Loucy (cell line): ENCODE measurements around the gene DMBT1.

Experiments
- H2AFZ ChIP-seq: fragments of 200-600 bp; sonication (generic); 2 replicates; pipeline ENCODE4 v1.6.0; 2016; ENCODE audit warnings: antibody characterized with exemption, mild to moderate bottlenecking, low read length, moderate library complexity
- H3F3A ChIP-seq: fragments of 200-600 bp; 2 replicates; pipeline ENCODE4 v1.6.0; 2016; ENCODE audit warnings: antibody characterized with exemption, low read depth, mild to moderate bottlenecking
- H3K27me3 ChIP-seq: fragments of 200-600 bp; sonication (generic); 2 replicates; pipeline ENCODE4 v1.6.1; 2014; ENCODE audit warnings: low read length, mild to moderate bottlenecking; ENCODE audit not compliant: insufficient read depth, poor library complexity, severe bottlenecking
- H3K36me3 ChIP-seq: fragments of 200-600 bp; sonication (generic); 2 replicates; pipeline ENCODE4 v1.6.1; 2016; ENCODE audit warnings: low read length; ENCODE audit not compliant: insufficient read depth
- H3K4me1 ChIP-seq: fragments of 200-600 bp; sonication (generic); 2 replicates; pipeline ENCODE4 v1.5.1; 2014; ENCODE audit warnings: low read length, mild to moderate bottlenecking; ENCODE audit not compliant: insufficient read depth, poor library complexity, severe bottlenecking
- H3K4me2 ChIP-seq: fragments of 200-600 bp; sonication (generic); 2 replicates; pipeline ENCODE4 v1.6.0; 2014; ENCODE audit warnings: antibody characterized with exemption, low read length, low read depth, mild to moderate bottlenecking; ENCODE audit not compliant: poor library complexity, severe bottlenecking
- H3K4me3 ChIP-seq: fragments of 200-600 bp; sonication (generic); 2 replicates; pipeline ENCODE4 v1.5.1; 2014; ENCODE audit warnings: low read length, mild to moderate bottlenecking, mixed read lengths; ENCODE audit not compliant: poor library complexity, severe bottlenecking
- H3K79me2 ChIP-seq: fragments of 200-600 bp; sonication (generic); 2 replicates; pipeline ENCODE4 v1.6.1; 2014; ENCODE audit warnings: low read length; ENCODE audit not compliant: insufficient read depth
- H3K9ac ChIP-seq: fragments of 200-600 bp; sonication (generic); 2 replicates; pipeline ENCODE4 v1.6.0; 2014; ENCODE audit warnings: mild to moderate bottlenecking, low read depth, low read length, moderate library complexity; ENCODE audit not compliant: poor library complexity, severe bottlenecking
- H3K9me2 ChIP-seq: fragments of 200-600 bp; sonication (generic); replicated peaks from 2 replicates; pipeline ENCODE4 v1.6.1; 2016; ENCODE audit warnings: low read depth, low read length, mixed read lengths
- H3K9me3 ChIP-seq: fragments of 200-600 bp; sonication (generic); 2 replicates; pipeline ENCODE4 v1.6.1; 2014; ENCODE audit warnings: mild to moderate bottlenecking, antibody characterized with exemption, low read length, low read depth; ENCODE audit not compliant: insufficient read depth
- H4K20me1 ChIP-seq: fragments of 200-600 bp; sonication (generic); 2 replicates; pipeline ENCODE4 v1.6.0; 2014; ENCODE audit warnings: antibody characterized with exemption, low read length, mild to moderate bottlenecking; ENCODE audit not compliant: insufficient read depth, poor library complexity, severe bottlenecking
- EZH2phosphoT487 ChIP-seq: fragments of 200-600 bp; IDR thresholded peaks from 2 replicates; pipeline ENCODE4 v1.6.1; 2018; ENCODE audit warnings: antibody characterized with exemption, mild to moderate bottlenecking, moderate library complexity, borderline replicate concordance
- TF ChIP-seq, protein P1 (sequence below): fragments of 200-600 bp; sonication (generic); conservative IDR thresholded peaks from 2 replicates; pipeline ENCODE4 v1.5.1; 2014; ENCODE audit warnings: mild to moderate bottlenecking, antibody characterized with exemption, low read length

Gene DMBT1

DNA sequence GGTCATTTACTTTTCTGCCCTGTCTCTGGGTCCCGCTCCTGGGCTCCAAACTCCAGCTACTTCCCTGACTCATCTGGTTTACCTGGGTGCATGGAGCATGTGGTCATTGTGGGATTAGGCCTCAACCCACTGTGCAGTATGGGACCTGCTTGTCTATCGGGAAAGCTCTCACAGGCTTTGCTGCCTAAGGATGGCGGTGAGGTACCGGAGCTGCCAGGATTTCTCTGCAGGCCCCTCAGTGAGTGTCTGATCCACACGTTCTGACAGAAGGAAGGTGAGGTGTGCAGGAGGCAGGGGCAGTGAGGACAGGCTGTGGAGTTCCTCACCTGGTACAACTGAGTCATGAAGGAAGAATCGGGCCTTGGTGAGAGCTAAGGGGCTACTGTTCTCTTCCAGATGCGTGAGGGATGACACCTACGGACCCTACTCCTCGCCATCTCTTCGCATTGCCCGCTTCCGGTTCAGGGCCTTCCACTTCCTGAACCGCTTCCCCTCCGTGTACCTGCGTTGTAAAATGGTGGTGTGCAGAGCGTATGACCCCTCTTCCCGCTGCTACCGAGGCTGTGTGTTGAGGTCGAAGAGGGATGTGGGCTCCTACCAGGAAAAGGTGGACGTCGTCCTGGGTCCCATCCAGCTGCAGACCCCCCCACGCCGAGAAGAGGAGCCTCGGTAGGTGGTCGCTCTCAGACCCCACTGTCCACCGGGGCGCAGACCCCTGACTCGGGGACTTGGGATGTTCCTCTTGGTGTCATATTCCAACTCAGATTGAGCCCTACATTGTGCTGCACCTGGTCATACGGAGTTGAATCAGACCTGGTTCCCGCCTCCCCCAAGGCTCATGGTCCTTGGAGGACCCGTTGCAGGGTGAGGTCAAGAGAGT is 82.4 kb downstream of the DMBT1 start:
- Histone ChIP-seq H4K20me1 (no peaks in the 10 kb centered on the region), H3K4me2 (no peak overlapping the region), H3K9me2 (no peaks in the 10 kb centered on the region), H3K79me2 (no peaks in the 10 kb centered on the region), H3K27me3 (no peaks in the 10 kb centered on the region), H3K4me1 (no peaks in the 10 kb centered on the region), H3K36me3 (no peaks in the 10 kb centered on the region), H3F3A (no peaks in the 10 kb centered on the region), H3K9me3 (no peaks in the 10 kb centered on the region), H3K4me3 (no peak overlapping the region), H2AFZ (no peak overlapping the region), H3K9ac (no peak overlapping the region)
- TF ChIP-seq, protein P1, sequence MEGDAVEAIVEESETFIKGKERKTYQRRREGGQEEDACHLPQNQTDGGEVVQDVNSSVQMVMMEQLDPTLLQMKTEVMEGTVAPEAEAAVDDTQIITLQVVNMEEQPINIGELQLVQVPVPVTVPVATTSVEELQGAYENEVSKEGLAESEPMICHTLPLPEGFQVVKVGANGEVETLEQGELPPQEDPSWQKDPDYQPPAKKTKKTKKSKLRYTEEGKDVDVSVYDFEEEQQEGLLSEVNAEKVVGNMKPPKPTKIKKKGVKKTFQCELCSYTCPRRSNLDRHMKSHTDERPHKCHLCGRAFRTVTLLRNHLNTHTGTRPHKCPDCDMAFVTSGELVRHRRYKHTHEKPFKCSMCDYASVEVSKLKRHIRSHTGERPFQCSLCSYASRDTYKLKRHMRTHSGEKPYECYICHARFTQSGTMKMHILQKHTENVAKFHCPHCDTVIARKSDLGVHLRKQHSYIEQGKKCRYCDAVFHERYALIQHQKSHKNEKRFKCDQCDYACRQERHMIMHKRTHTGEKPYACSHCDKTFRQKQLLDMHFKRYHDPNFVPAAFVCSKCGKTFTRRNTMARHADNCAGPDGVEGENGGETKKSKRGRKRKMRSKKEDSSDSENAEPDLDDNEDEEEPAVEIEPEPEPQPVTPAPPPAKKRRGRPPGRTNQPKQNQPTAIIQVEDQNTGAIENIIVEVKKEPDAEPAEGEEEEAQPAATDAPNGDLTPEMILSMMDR: no peak
- TF ChIP-seq EZH2phosphoT487: no peak

DNA sequence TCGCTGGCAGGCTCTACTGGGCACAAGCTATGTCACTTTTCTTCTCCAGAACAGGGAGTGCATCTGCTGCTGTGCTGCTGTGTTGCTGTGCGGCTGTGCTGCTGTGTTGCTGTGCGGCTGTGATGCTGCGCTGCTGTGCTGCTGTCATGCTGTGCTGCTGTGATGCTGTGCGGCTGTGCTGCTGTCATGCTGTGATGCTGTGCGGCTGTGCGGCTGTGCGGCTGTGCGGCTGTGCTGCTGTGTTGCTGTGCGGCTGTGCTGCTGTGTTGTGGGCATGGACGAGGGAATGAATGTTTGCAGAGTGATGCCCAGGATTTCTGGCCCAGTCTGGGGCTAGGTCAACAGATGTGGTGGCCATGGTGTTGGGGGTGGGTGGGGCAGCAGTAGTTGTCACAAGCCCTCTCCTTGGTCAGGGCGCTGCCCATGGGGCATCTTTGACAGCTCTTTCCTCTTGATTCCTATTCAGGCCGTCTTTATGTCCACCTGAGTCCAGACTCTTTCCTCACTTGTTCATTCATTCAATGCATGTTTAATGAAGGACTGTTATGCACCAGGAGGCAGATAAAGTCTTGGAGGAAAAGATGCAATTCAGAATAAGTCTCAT is 83.5 kb downstream of the DMBT1 start:
- no peaks in the 10 kb centered on the region for H3K9me3 ChIP-seq
- H3K4me2 ChIP-seq: no peak overlapping the region
- no peaks in the 10 kb centered on the region for H3F3A ChIP-seq
- no peaks in the 10 kb centered on the region for H4K20me1 ChIP-seq
- no peaks in the 10 kb centered on the region for H3K4me1 ChIP-seq
- H3K9ac ChIP-seq: no peak overlapping the region
- H3K36me3 ChIP-seq: no peaks in the 10 kb centered on the region
- H2AFZ ChIP-seq: no peak overlapping the region
- no peaks in the 10 kb centered on the region for H3K9me2 ChIP-seq
- TF ChIP-seq, protein P1: no peak
- no peak for TF ChIP-seq EZH2phosphoT487
- no peaks in the 10 kb centered on the region for H3K27me3 ChIP-seq
- no peak overlapping the region for H3K4me3 ChIP-seq
- no peaks in the 10 kb centered on the region for H3K79me2 ChIP-seq

DNA sequence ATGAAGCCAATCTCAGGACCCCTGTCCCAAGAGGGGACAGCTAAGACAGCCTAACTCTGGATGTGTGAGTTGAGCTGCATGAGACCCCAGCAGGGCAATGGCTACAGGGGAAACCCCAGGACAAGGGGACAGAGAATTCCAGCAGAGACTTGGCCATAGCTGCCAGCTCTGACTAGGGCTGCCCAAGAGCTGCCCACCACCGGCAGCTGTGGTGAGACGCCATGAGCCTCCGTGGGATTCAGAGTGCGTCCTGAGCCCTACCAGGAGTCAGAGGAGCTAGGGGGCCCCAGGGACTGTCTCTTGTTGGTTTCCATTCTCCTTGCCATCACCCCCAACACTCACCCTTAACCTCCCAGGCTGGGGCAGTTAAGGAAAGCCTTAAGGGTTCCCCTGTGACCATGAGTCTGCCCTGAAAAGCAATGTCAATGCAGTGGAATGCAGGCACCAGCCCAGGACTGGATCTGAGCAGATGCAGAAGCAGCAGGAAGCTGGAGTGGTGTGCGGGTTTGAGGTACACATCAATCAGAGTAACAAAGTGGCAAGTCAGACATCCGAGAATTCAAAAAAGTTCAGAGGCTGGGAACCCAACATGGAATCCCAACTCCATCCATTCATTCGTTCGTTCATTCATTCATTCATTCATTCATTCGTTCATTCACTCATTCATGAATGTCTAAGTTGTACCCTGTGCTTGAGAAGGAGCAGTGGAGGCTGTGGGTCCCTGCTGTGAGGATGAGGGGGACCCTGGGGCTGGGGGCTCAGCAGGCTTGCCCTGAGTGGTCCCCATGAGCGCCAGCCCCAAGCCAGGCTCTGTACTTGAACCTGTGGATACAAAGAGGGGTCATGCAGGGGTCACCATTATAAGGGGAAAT is 86.2 kb downstream of the DMBT1 start:
- Histone ChIP-seq H3K9me2 (no peaks in the 10 kb centered on the region), H3K4me2 (no peak overlapping the region), H3K36me3 (no peaks in the 10 kb centered on the region), H3K79me2 (no peaks in the 10 kb centered on the region), H3K9me3 (no peaks in the 10 kb centered on the region), H3F3A (no peaks in the 10 kb centered on the region), H3K4me1 (no peaks in the 10 kb centered on the region), H2AFZ (no peak overlapping the region), H3K9ac (no peak overlapping the region), H3K4me3 (no peak overlapping the region), H4K20me1 (no peaks in the 10 kb centered on the region), H3K27me3 (no peaks in the 10 kb centered on the region)
- TF ChIP-seq EZH2phosphoT487: no peak
- TF ChIP-seq, protein P1: no peak
